ENCODE data around the gene GLIPR1L1.
A peak's percentile ranks its signal among the peaks of the same experiment; 100 is the strongest.

Gene GLIPR1L1

GRCh38 chr12:75354011-75354410 lies 19.5 kb downstream of the GLIPR1L1 start:
- no peak for DNase-seq

DNA sequence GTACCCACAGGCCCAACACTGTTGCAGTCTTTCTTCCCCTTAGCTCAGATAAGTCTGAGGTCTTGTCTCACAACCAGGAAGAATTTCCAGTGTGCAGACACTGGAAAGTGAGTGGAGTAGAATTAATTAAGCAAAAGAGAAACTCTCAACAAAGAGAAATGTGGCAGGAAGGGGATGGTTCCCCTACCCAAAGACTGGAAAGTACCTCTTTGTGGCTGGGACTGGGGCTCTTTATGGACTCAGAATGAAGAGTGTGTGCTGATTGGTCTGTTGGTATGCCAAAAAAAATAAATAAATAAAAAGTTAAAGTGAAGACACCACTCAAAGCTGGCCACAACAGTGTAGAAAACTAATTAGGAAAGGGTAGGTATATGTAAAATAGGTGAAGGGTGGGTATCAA lies 26.4 kb downstream of the GLIPR1L1 start:
- no peak for DNase-seq

DNA sequence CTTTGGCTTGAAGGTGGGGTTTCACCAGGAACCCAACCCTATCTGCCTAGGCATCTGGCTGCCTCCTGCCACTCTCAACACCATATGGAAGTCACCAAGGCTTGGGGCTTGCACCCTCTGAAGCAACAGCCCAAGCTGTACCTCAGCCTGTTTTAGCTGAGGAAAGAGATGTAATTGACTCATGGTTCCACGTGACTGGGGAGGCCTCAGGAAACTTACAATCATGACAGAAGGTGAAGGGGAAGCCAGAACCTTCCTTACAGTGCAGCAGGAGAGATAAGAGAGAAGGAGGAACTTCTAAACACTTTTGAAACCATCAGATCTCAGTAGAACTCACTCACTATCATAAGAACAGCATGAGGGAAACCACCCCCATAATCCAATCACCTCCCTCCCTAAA lies 26.9 kb downstream of the GLIPR1L1 start:
- DNase-seq, result no peak

- no peak for DNase-seq
Observed at GRCh38 chr12:75364919-75365318, 30.4 kb downstream of the GLIPR1L1 start.

DNA sequence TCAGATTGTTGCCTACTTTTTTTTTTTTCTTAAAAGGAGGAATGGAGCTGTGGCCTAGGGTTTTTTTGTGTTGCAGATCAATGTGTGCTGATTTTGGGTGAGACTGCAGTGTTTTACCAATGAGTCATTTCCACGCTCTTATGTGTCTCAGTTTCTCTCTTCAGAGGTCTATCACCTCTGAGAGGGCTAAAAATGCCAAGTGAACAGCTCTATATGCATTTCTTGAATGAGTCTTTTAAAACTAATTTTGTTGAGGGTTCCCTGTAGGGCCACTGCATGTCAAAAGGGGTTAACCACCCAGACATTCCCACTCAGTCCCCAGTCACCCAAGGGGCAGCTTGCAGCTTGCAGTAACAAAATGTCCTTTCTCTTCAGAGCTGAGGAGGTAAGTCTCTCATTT lies 32.2 kb downstream of the GLIPR1L1 start:
- DNase-seq, result no peak

- DNase-seq, result no peak
Observed at GRCh38 chr12:75374971-75375370, 40.5 kb downstream of the GLIPR1L1 start.

- no peak for DNase-seq
Observed at GRCh38 chr12:75378354-75378753, 43.9 kb downstream of the GLIPR1L1 start.

GRCh38 chr12:75389061-75389460 lies 54.6 kb downstream of the GLIPR1L1 start:
- no peak for DNase-seq

GRCh38 chr12:75389706-75390105 lies 55.2 kb downstream of the GLIPR1L1 start:
- DNase-seq, result no peak

- peak; percentile 18 for DNase-seq
Observed at GRCh38 chr12:75390156-75390898, 55.9 kb downstream of the GLIPR1L1 start.

GRCh38 chr12:75390899-75391538 lies 56.5 kb downstream of the GLIPR1L1 start, which contains the start of gene GLIPR1L2:
Gene GLIPR1L2 (plus strand): TSS chr12:75391089. CDS start chr12:75391117, 28 bp downstream.
- DNase-seq, result peak; percentile 84

- no peak for DNase-seq
Observed at GRCh38 chr12:75404231-75404630, 69.8 kb downstream of the GLIPR1L1 start.

- no peak for DNase-seq
Observed at GRCh38 chr12:75407683-75408082, 73.2 kb downstream of the GLIPR1L1 start.

DNA sequence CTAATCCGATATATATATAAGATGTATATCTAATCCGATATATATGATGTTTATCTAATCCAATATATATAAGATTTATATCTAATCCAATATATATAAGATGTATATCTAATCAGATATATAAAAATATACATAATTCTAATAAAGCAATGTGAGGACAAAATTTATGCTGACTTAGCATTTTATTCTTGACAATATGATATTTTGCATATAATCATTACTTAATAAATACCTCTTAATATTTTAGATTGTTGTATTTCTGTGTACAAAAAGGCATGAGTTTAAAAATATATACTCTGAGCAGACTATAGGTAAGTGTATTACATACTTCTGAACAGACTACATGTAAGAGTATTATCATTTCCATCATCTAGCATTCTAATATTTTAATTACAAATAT lies 75.4 kb downstream of the GLIPR1L1 start:
- no peak for DNase-seq

GRCh38 chr12:75414671-75415070 lies 80.2 kb downstream of the GLIPR1L1 start:
- no peak for DNase-seq

GRCh38 chr12:75419841-75420240 lies 85.4 kb downstream of the GLIPR1L1 start:
- DNase-seq, result no peak

All from NCI-H1436 treated with DMSO at 0.1 percent for 48 hours (cell line).